Measurements from ENCODE around the gene SZRD1.

DNA sequence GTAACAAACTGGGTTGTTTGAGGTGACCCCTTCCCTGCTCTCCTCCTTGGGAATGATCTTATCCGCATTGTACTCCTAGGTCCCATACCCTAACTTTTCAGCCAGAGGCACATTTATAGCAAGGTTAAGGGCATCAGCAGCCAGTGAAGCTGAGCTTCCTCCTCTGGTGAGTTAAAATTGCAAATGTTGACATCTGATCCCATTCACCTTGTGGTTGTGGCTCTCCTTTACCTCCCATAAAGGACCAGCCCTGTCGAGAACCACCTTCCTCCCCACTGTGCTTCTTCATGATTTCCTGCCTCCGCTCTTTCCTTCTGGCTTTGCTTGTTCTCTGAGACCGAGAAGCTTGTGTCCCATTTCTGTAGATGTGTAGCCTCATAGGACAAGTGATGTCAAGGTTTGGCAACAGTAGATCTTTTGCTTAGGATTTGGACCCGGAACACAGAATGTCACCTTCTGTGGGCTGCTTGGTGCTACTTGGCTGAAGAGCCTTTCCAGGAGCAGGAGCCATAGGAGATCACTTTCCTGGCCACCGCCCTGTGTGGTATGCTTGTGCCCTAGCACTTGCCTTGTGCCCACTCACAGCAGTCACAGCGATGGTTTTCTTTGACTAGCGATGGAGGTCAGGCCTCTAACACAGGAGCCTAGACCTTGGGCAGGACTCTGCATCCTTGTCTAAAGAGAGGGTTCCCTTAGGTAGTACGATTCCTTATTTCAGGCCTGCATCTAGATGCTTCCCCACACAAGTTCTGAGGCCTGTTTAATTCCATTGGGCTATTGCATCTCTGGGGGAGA lies 18.8 kb downstream of the SZRD1 start:
- TF ChIP-seq, protein P1, sequence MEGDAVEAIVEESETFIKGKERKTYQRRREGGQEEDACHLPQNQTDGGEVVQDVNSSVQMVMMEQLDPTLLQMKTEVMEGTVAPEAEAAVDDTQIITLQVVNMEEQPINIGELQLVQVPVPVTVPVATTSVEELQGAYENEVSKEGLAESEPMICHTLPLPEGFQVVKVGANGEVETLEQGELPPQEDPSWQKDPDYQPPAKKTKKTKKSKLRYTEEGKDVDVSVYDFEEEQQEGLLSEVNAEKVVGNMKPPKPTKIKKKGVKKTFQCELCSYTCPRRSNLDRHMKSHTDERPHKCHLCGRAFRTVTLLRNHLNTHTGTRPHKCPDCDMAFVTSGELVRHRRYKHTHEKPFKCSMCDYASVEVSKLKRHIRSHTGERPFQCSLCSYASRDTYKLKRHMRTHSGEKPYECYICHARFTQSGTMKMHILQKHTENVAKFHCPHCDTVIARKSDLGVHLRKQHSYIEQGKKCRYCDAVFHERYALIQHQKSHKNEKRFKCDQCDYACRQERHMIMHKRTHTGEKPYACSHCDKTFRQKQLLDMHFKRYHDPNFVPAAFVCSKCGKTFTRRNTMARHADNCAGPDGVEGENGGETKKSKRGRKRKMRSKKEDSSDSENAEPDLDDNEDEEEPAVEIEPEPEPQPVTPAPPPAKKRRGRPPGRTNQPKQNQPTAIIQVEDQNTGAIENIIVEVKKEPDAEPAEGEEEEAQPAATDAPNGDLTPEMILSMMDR (conservative IDR thresholded peaks at IDR 0.05; ENCODE audit: low read length): no peak
- no peak for TF ChIP-seq EZH2phosphoT487 (IDR thresholded peaks at IDR 0.05; ENCODE audit: borderline replicate concordance, low read depth, low read length)

Data from OCI-LY7 (cell line).